HG03095 (cell line): ENCODE results near the gene NR2F1-AS1.
A peak's percentile ranks its signal among the peaks of the same experiment; 100 is the strongest.
"Not testable (repeated sequence)": the region's sequence is repeated elsewhere in the genome, so short reads cannot be mapped to it uniquely, and the experiment has no call there.

Experiments used
- ATAC-seq: cut with Tn5 transposase; IDR thresholded peaks from one replicate; pipeline ENCODE4 v1.9.1; 2021; ENCODE audit warnings: moderate library complexity; ENCODE audit not compliant: unreplicated experiment

Gene NR2F1-AS1

GRCh38 chr5:93577854-93578812 lies 2.9 kb downstream of the NR2F1-AS1 start:
- ATAC-seq: no peak

GRCh38 chr5:93576994-93577853 lies 3.8 kb downstream of the NR2F1-AS1 start:
- no peak for ATAC-seq

- no peak for ATAC-seq
These were observed 5.3 kb downstream of the NR2F1-AS1 start for GRCh38 chr5:93575461-93576414.

- no peak for ATAC-seq
These were observed 6.3 kb downstream of the NR2F1-AS1 start for GRCh38 chr5:93574491-93575305.

GRCh38 chr5:93573354-93574351 lies 7.4 kb downstream of the NR2F1-AS1 start:
- no peak for ATAC-seq

GRCh38 chr5:93572608-93573353 lies 8.2 kb downstream of the NR2F1-AS1 start:
- no peak for ATAC-seq

- ATAC-seq: no peak
These were observed 8.9 kb downstream of the NR2F1-AS1 start for GRCh38 chr5:93572101-93572607.

- no peak for ATAC-seq
These were observed 9.7 kb downstream of the NR2F1-AS1 start for GRCh38 chr5:93571114-93571949.

GRCh38 chr5:93570294-93571113 lies 10.5 kb downstream of the NR2F1-AS1 start:
- ATAC-seq: peak; percentile 61

- ATAC-seq: no peak
These were observed 11.5 kb downstream of the NR2F1-AS1 start for GRCh38 chr5:93569300-93570160.

GRCh38 chr5:93567424-93567823 lies 13.6 kb downstream of the NR2F1-AS1 start:
- no peak for ATAC-seq

- no peak for ATAC-seq
These were observed 14.9 kb downstream of the NR2F1-AS1 start for GRCh38 chr5:93566091-93566490.

- no peak for ATAC-seq
These were observed 23.9 kb downstream of the NR2F1-AS1 start for GRCh38 chr5:93557021-93557604.

- not testable (repeated sequence) for ATAC-seq
These were observed 31.4 kb downstream of the NR2F1-AS1 start for GRCh38 chr5:93549594-93549993.
